Activated gamma-delta T cell (primary cell): ENCODE results near the gene OPHN1.
"Not testable (repeated sequence)": the region's sequence is repeated elsewhere in the genome, so short reads cannot be mapped to it uniquely, and the experiment has no call there.

ENCODE experiments used
- DNase-seq: peaks from one replicate; lab custom pipeline; 2025; lab: John Stamatoyannopoulos, UW

Gene OPHN1

GRCh38 chrX:68422478-68422877, 10.8 kb downstream of the OPHN1 start:
- no peak for DNase-seq

- no peak for DNase-seq
Observed at GRCh38 chrX:68421636-68422035, 11.7 kb downstream of the OPHN1 start.

- DNase-seq: no peak
Observed at GRCh38 chrX:68420559-68420958, 12.7 kb downstream of the OPHN1 start.

- no peak for DNase-seq
Observed at GRCh38 chrX:68419975-68420374, 13.3 kb downstream of the OPHN1 start.

- no peak for DNase-seq
Observed at GRCh38 chrX:68417651-68418050, 15.6 kb downstream of the OPHN1 start.

GRCh38 chrX:68416592-68416991, 16.7 kb downstream of the OPHN1 start:
- DNase-seq: no peak

GRCh38 chrX:68415316-68415715, 18.0 kb downstream of the OPHN1 start:
- no peak for DNase-seq

- no peak for DNase-seq
Observed at GRCh38 chrX:68413254-68413653, 20.0 kb downstream of the OPHN1 start.

GRCh38 chrX:68411729-68412128, 21.6 kb downstream of the OPHN1 start:
- no peak for DNase-seq

- no peak for DNase-seq
Observed at GRCh38 chrX:68409194-68409593, 24.1 kb downstream of the OPHN1 start.

GRCh38 chrX:68403522-68403921, 29.8 kb downstream of the OPHN1 start:
- no peak for DNase-seq

- no peak for DNase-seq
Observed at GRCh38 chrX:68403038-68403437, 30.3 kb downstream of the OPHN1 start.

- no peak for DNase-seq
Observed at GRCh38 chrX:68402094-68402493, 31.2 kb downstream of the OPHN1 start.

- no peak for DNase-seq
Observed at GRCh38 chrX:68398291-68398690, 35.0 kb downstream of the OPHN1 start.

- DNase-seq: no peak
Observed at GRCh38 chrX:68396953-68397352, 36.3 kb downstream of the OPHN1 start.

GRCh38 chrX:68389419-68389960, 43.8 kb downstream of the OPHN1 start:
- not testable (repeated sequence) for DNase-seq

GRCh38 chrX:68387776-68388175, 45.5 kb downstream of the OPHN1 start:
- DNase-seq: no peak

GRCh38 chrX:68383540-68383939, 49.8 kb downstream of the OPHN1 start:
- no peak for DNase-seq

GRCh38 chrX:68377579-68377978, 55.7 kb downstream of the OPHN1 start:
- not testable (repeated sequence) for DNase-seq

GRCh38 chrX:68376373-68376772, 56.9 kb downstream of the OPHN1 start:
- DNase-seq: no peak

- no peak for DNase-seq
Observed at GRCh38 chrX:68375803-68376202, 57.5 kb downstream of the OPHN1 start.

- no peak for DNase-seq
Observed at GRCh38 chrX:68372665-68373064, 60.6 kb downstream of the OPHN1 start.

GRCh38 chrX:68369559-68369958, 63.7 kb downstream of the OPHN1 start:
- no peak for DNase-seq

GRCh38 chrX:68365341-68365740, 68.0 kb downstream of the OPHN1 start:
- no peak for DNase-seq

GRCh38 chrX:68363984-68364383, 69.3 kb downstream of the OPHN1 start:
- DNase-seq: no peak
